ENCODE results near the gene NCCRP1. TPM values are rescaled to one million over a fixed set of nuclear protein-coding genes. Genes with fewer than 3 reads are reported as not detected.

The NCCRP1 gene
- total RNA-seq, 1 donor from 2014 or later: 6.0 TPM

GRCh38 chr19:39187552-39187943 lies 9.2 kb upstream of the NCCRP1 start:
- no peak for TF ChIP-seq CTCF (IDR thresholded peaks at IDR 0.05; ENCODE audit: insufficient read depth, low read length, poor library complexity, severe bottlenecking)
- Histone ChIP-seq H3K36me3 (ENCODE audit: control insufficient read depth, insufficient read depth, low read length) (no peaks in the 10 kb centered on the region), H3K4me3 (ENCODE audit: low read depth, low read length) (no peak overlapping the region), H3K27me3 (ENCODE audit: control insufficient read depth, insufficient read depth, low read length) (peaks cover 2% of the 10 kb centered on the region)
- DNase-seq (ENCODE audit: low read depth): no peak

GRCh38 chr19:39188960-39189359 lies 7.8 kb upstream of the NCCRP1 start:
- TF ChIP-seq CTCF (IDR thresholded peaks at IDR 0.05; ENCODE audit: insufficient read depth, low read length, poor library complexity, severe bottlenecking): no peak
- Histone ChIP-seq H3K36me3 (ENCODE audit: control insufficient read depth, insufficient read depth, low read length) (no peaks in the 10 kb centered on the region), H3K4me3 (ENCODE audit: low read depth, low read length) (no peak overlapping the region), H3K27me3 (ENCODE audit: control insufficient read depth, insufficient read depth, low read length) (peaks cover 4% of the 10 kb centered on the region)
- DNase-seq (ENCODE audit: low read depth): no peak

- DNase-seq (ENCODE audit: low read depth): no peak
- no peaks in the 10 kb centered on the region for H3K36me3 ChIP-seq (ENCODE audit: control insufficient read depth, insufficient read depth, low read length)
- TF ChIP-seq CTCF (IDR thresholded peaks at IDR 0.05; ENCODE audit: insufficient read depth, low read length, poor library complexity, severe bottlenecking): no peak
- H3K4me3 ChIP-seq (ENCODE audit: low read depth, low read length): no peak overlapping the region
- peaks cover 11% of the 10 kb centered on the region for H3K27me3 ChIP-seq (ENCODE audit: control insufficient read depth, insufficient read depth, low read length)
Observed at GRCh38 chr19:39190768-39191167, 6.0 kb upstream of the NCCRP1 start.

- Histone ChIP-seq H3K36me3 (ENCODE audit: control insufficient read depth, insufficient read depth, low read length) (no peaks in the 10 kb centered on the region), H3K4me3 (ENCODE audit: low read depth, low read length) (no peak overlapping the region), H3K27me3 (ENCODE audit: control insufficient read depth, insufficient read depth, low read length) (peaks cover 32% of the 10 kb centered on the region)
- DNase-seq (ENCODE audit: low read depth): no peak
- TF ChIP-seq CTCF (IDR thresholded peaks at IDR 0.05; ENCODE audit: insufficient read depth, low read length, poor library complexity, severe bottlenecking): no peak
Observed at GRCh38 chr19:39192846-39193245, 3.9 kb upstream of the NCCRP1 start.

- Histone ChIP-seq H3K36me3 (ENCODE audit: control insufficient read depth, insufficient read depth, low read length) (no peaks in the 10 kb centered on the region), H3K27me3 (ENCODE audit: control insufficient read depth, insufficient read depth, low read length) (peaks cover 37% of the 10 kb centered on the region), H3K4me3 (ENCODE audit: low read depth, low read length) (no peak overlapping the region)
- DNase-seq (ENCODE audit: low read depth): no peak
- no peak for TF ChIP-seq CTCF (IDR thresholded peaks at IDR 0.05; ENCODE audit: insufficient read depth, low read length, poor library complexity, severe bottlenecking)
Observed at GRCh38 chr19:39193803-39194202, 3.0 kb upstream of the NCCRP1 start.

- no peak for TF ChIP-seq CTCF (IDR thresholded peaks at IDR 0.05; ENCODE audit: insufficient read depth, low read length, poor library complexity, severe bottlenecking)
- Histone ChIP-seq H3K36me3 (ENCODE audit: control insufficient read depth, insufficient read depth, low read length) (no peaks in the 10 kb centered on the region), H3K27me3 (ENCODE audit: control insufficient read depth, insufficient read depth, low read length) (peaks cover 39% of the 10 kb centered on the region), H3K4me3 (ENCODE audit: low read depth, low read length) (no peak overlapping the region)
- no peak for DNase-seq (ENCODE audit: low read depth)
Observed at GRCh38 chr19:39194832-39195542, 1.8 kb upstream of the NCCRP1 start.

All from kidney epithelial cell (primary cell).